GM18870 (cell line): ENCODE measurements around the gene DACT2.
"Not testable (repeated sequence)": the region's sequence is repeated elsewhere in the genome, so short reads cannot be mapped to it uniquely, and the experiment has no call there.

Experiments
- ATAC-seq: cut with Tn5 transposase; IDR thresholded peaks from one replicate; pipeline ENCODE4 v1.9.1; 2021; ENCODE audit warnings: moderate library complexity; ENCODE audit not compliant: unreplicated experiment

Gene DACT2

GRCh38 chr6:168328086-168328485 lies 8.5 kb upstream of the DACT2 start:
- ATAC-seq, result no peak

GRCh38 chr6:168326294-168327261 lies 7.0 kb upstream of the DACT2 start:
- no peak for ATAC-seq

DNA sequence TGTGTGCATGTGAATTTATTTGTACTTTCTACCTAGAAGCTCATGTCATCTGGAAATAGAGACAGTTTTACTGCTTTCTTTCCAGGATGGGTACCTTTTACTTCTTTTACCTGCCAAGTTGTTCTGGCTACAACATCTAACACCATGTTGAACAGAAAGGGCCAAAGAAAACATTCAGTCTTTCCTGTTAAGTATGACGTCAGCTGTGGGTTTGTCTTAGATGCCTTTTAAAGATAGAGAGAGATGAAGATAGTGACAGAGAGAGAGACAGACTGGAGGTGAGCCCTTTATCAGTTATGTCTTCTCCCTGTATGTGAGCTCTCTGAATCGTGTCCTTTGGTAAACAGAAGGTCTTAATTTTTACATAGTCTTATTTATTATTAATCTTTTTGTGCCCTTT lies 3.4 kb upstream of the DACT2 start:
- no peak for ATAC-seq

- no peak for ATAC-seq
Observed at GRCh38 chr6:168320634-168321033, 1.1 kb upstream of the DACT2 start.

GRCh38 chr6:168318579-168319278 lies 848 bp downstream of the DACT2 start:
- ATAC-seq, result no peak

DNA sequence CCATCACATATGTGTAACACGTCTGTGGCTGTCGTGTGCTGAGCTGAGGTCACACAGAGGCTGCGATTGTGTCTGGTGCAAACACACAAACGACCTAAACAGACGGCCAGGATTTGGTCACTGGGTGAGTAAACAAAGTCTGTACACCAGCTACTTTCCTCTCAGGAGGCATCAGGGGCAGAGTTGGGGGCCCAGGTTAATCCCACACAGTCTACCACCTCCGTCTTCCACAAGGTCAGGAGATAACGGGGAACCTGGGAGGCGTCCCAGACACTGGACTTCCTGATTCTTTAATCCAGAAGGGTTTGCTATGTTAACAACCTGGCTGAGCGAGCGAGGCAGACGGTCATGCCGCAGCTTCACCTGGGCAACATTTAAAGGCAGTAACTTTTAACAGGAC lies 1.5 kb downstream of the DACT2 start:
- ATAC-seq, result no peak

- ATAC-seq, result no peak
Observed at GRCh38 chr6:168315596-168315995, 4.0 kb downstream of the DACT2 start.

- ATAC-seq, result no peak
Observed at GRCh38 chr6:168314948-168315347, 4.6 kb downstream of the DACT2 start.

GRCh38 chr6:168314021-168314420 lies 5.6 kb downstream of the DACT2 start:
- no peak for ATAC-seq

GRCh38 chr6:168313431-168314011 lies 6.1 kb downstream of the DACT2 start:
- ATAC-seq, result no peak

DNA sequence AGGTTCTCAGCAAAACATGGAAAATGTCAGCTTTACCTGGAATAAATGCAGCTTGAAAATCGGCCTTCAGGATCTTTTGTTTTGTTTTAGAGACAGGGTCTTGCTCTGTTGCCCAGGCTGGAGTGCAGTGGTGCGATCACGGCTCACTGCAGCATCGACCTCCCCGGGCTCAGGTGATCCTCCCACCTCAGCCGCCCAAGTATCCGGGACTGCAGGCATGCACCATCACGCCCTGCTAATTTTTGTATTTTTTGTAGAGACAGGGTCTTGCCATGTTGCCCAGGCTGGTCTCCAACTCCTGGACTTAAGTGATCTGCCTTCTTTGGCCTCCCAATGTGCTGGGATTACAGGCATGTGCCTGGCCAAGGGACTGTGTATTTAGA lies 7.5 kb downstream of the DACT2 start:
- not testable (repeated sequence) for ATAC-seq

DNA sequence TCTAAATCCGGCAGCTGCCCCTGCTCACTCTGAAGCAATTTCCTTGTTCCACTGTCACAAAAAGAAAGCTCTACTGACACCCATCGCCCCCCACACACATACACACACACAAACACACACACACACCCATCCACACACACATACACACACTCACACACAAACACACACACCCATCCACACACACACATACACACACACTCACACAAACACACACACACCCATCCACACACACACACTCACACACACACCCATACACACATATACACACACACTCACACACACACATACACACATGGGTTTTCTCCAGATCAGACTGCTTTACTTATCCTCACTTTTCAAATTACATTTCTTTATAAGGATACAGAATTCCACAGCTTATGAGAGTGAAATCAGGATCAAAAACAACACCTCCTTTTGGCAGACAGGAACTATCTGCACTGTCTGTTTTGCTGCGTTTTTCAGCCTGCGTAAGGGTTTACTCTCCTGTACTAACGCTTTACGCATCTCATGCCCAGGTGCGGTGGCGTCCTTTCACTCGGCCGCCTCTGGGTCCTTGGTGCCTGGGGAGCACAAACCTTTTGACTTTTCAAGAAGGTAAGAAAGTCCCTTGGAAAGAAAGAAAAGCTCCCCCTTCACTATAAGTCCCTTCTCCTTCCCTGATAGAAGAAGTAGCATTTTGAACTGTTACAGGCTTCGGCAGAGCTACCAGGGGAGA lies 8.0 kb downstream of the DACT2 start:
- ATAC-seq, result no peak

- no peak for ATAC-seq
Observed at GRCh38 chr6:168310945-168311344, 8.6 kb downstream of the DACT2 start.

GRCh38 chr6:168310403-168310802 lies 9.2 kb downstream of the DACT2 start:
- ATAC-seq, result no peak

DNA sequence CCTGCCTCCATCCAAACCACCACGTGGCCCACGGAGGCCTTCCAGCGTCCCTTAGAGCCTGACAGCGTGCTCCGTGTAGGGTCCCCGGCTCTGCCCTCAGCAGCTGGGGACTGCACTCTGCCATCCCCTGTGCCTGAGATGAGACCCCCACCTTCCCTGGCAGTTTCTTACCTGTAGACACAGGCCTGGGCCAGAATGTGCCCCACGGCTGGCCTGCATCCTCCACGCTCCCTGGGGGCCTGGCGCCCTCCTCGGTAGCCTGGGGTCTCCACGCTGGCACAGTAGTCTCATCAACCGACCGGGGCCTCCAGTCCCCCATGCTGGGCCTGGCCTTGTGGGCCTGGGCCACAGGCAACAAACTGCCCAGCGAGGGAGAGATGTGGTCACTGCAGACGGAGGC lies 9.6 kb downstream of the DACT2 start:
- no peak for ATAC-seq

GRCh38 chr6:168309183-168309582 lies 10.4 kb downstream of the DACT2 start:
- ATAC-seq, result no peak

DNA sequence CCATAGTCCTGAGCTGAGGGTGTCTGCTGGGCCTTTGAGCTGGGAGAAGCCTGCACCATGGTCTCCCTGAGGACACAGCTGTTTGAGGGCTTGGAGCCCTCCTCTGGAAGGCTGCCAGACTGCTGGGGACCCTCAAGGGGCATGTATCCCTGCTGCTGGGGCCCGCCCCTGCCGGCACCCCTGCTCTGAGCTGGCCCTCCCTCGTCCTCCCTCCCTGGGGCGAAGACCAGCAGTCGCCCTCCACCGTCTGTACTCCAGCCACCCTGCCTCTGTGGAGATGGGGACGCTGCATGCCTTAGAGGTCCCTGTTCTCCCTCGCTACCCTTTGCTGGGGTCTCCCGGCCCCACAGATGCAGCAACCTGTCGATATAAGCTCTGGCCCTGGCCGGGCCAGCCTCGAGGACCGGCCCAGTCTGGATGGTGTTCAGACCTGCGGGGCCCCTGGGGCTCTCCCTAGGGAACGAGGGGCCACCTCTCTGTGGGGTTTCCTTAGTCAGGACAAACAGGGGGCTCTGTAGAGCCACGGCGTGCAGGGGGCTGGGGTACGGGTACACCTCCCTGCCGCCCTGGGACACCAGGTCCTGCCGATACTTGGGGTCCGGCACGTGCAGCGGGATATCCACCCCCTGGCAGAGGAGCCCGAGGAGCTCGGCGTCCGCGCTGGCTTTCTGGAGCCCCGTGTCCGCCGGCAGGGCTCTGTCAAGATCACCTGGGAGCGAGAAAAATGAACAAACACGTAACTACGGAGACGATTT lies 11.0 kb downstream of the DACT2 start:
- no peak for ATAC-seq

DNA sequence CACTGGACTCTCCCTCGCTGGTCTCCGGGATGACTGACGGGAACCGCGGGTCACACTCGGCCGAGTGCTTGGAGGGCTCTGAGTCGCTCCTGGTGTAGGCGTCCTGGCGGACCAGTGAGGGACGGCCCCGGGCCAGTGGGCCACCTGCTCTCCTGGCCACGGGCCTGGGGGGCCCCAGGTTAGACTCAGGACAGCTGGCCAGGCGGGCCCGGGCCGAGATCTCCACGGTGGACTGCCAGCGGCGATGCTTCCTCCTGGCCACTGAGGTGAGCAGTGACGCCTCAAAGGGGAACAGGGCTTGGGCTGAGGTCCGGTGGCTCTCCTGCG lies 11.9 kb downstream of the DACT2 start:
- ATAC-seq, result no peak

DNA sequence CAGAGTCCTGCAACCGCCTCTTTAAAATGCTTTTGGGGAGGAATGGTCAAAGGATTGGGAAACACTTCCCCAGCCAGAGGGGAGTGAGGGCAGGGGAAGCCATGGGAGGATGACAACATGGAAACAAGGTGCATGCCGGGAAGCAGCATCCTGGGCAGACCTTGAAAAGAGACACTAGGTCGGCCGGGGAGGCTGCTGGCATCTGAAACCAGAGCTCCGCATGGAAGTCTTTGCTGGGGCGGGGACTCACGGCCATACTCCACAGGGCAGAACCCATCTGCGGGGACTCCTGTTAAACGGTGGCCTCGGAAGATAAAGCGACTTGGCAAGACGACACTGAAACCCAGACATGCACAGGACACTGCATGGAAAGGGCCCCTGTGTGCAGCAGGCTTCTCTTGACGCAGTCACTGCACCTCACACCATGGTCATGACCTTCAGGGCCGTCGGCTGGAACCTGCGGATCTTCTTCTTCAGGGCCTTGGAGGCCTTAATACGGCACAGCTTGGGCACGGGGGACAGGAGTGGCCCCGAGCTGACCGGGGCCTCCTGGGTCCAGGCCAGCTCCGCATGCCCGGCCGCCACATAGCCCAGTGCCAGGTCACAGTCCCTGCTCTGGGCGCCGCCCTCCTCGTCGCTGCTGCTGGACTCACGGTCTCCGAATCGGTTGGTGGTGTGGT lies 12.4 kb downstream of the DACT2 start:
- ATAC-seq, result no peak

GRCh38 chr6:168305863-168306262 lies 13.7 kb downstream of the DACT2 start:
- ATAC-seq, result no peak
